Vagina (tissue), 2 donors: ENCODE data around the gene PANK4.

Experiments
- POLR2A ChIP-seq, 2 donors: fragments of 450-650 bp; IDR thresholded peaks; one replicate each; pipeline ENCODE4 v1.6.1; 2017; ENCODE audit warnings: antibody characterized with exemption in 2 of 2, mild to moderate bottlenecking in 2 of 2, moderate library complexity in 2 of 2
- TF ChIP-seq, protein P1 (sequence below), 3 experiments: fragments of 450-650 bp in 2 of 3; fragments of 200-600 bp in 1 of 3; sonication (generic) in 1 of 3; IDR thresholded peaks; one replicate each; pipeline ENCODE4 v1.5.1; 2017 to 2019; ENCODE audit warnings: antibody characterized with exemption in 3 of 3, mild to moderate bottlenecking in 2 of 3, moderate library complexity in 2 of 3

DNA sequence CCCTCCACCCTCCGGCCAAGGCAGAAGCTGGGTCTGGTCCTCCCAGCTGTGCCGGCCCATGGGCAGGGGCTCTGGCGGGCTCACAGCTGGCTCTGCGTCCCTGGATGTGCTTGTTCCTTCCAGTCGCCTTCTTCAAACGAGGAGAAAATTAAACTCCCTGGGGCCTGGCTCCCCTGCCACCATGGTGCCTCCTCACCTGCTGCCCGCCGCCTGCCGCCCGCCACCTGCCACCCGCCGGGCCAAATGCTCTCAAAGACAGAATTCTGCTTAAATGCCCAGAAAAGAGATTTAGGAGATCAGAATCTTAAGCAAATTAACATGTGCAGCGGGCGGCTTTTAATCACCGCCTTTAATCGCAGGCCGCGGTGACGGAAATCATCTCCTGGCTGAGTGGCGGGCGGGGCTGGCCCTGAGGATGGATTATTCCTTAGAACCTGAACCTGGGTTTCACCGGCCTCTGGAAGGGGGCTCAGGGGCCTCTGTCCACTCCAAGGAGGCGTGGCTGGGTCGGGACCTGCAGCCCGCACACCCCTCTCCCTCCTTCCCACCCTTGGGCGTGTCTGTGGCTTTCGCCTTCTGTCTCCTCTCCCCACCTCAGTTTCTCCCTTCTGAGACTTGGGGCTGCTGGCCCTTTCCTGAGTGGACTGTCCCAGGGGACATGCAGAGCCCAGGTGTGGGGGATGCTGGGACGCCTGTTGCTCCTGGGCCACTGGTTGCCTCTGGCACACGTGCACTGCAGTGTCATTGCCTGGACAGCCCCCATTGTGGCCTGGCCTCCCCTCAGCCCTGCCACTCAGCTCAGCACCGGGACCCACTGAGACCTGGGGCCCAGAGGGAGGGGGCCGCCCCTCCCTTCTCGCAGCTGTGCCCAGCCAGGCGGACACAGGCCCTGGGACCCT, 60.8 kb downstream of the PANK4 start:
- TF ChIP-seq, protein P1, sequence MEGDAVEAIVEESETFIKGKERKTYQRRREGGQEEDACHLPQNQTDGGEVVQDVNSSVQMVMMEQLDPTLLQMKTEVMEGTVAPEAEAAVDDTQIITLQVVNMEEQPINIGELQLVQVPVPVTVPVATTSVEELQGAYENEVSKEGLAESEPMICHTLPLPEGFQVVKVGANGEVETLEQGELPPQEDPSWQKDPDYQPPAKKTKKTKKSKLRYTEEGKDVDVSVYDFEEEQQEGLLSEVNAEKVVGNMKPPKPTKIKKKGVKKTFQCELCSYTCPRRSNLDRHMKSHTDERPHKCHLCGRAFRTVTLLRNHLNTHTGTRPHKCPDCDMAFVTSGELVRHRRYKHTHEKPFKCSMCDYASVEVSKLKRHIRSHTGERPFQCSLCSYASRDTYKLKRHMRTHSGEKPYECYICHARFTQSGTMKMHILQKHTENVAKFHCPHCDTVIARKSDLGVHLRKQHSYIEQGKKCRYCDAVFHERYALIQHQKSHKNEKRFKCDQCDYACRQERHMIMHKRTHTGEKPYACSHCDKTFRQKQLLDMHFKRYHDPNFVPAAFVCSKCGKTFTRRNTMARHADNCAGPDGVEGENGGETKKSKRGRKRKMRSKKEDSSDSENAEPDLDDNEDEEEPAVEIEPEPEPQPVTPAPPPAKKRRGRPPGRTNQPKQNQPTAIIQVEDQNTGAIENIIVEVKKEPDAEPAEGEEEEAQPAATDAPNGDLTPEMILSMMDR (IDR thresholded peaks at IDR 0.05) = no peak
- TF ChIP-seq POLR2A (IDR thresholded peaks at IDR 0.05) = no peak
